ENCODE data around the gene POLR3H.

POLR3H gene

GRCh38 chr22:41540006-41540315 is 4.3 kb downstream of the POLR3H start:
- Histone ChIP-seq H3K4me1 (ENCODE audit: insufficient read depth, low read length) (peaks cover 13% of the 10 kb centered on the region), H3K4me3 (ENCODE audit: low read length) (no peak overlapping the region), H3K9me3 (ENCODE audit: low read length) (no peaks in the 10 kb centered on the region), H3K36me3 (ENCODE audit: insufficient read depth, low read length) (peaks cover 12% of the 10 kb centered on the region), H3K27me3 (ENCODE audit: insufficient read depth, low read length) (no peaks in the 10 kb centered on the region), H2AFZ (ENCODE audit: low read depth, low read length) (no peak overlapping the region)

- Histone ChIP-seq H3K36me3 (ENCODE audit: insufficient read depth, low read length) (peaks cover 12% of the 10 kb centered on the region), H2AFZ (ENCODE audit: low read depth, low read length) (no peak overlapping the region), H3K27me3 (ENCODE audit: insufficient read depth, low read length) (no peaks in the 10 kb centered on the region), H3K4me3 (ENCODE audit: low read length) (no peak overlapping the region), H3K4me1 (ENCODE audit: insufficient read depth, low read length) (peaks cover 9% of the 10 kb centered on the region), H3K9me3 (ENCODE audit: low read length) (no peaks in the 10 kb centered on the region)
Observed at GRCh38 chr22:41539146-41540005, 4.9 kb downstream of the POLR3H start.

GRCh38 chr22:41538583-41538982 is 5.7 kb downstream of the POLR3H start:
- Histone ChIP-seq H3K9me3 (ENCODE audit: low read length) (no peaks in the 10 kb centered on the region), H3K27me3 (ENCODE audit: insufficient read depth, low read length) (no peaks in the 10 kb centered on the region), H2AFZ (ENCODE audit: low read depth, low read length) (no peak overlapping the region), H3K36me3 (ENCODE audit: insufficient read depth, low read length) (peaks cover 18% of the 10 kb centered on the region), H3K4me1 (ENCODE audit: insufficient read depth, low read length) (peaks cover 8% of the 10 kb centered on the region), H3K4me3 (ENCODE audit: low read length) (no peak overlapping the region)

- Histone ChIP-seq H2AFZ (ENCODE audit: low read depth, low read length) (no peak overlapping the region), H3K9me3 (ENCODE audit: low read length) (no peaks in the 10 kb centered on the region), H3K4me1 (ENCODE audit: insufficient read depth, low read length) (no peaks in the 10 kb centered on the region), H3K4me3 (ENCODE audit: low read length) (no peak overlapping the region), H3K36me3 (ENCODE audit: insufficient read depth, low read length) (peaks cover 22% of the 10 kb centered on the region), H3K27me3 (ENCODE audit: insufficient read depth, low read length) (no peaks in the 10 kb centered on the region)
Observed at GRCh38 chr22:41537203-41537602, 7.1 kb downstream of the POLR3H start.

GRCh38 chr22:41535244-41535643 is 9.0 kb downstream of the POLR3H start:
- no peak overlapping the region for H3K4me3 ChIP-seq (ENCODE audit: low read length)
- no peaks in the 10 kb centered on the region for H3K9me3 ChIP-seq (ENCODE audit: low read length)
- no peaks in the 10 kb centered on the region for H3K4me1 ChIP-seq (ENCODE audit: insufficient read depth, low read length)
- no peak overlapping the region for H2AFZ ChIP-seq (ENCODE audit: low read depth, low read length)
- H3K27me3 ChIP-seq (ENCODE audit: insufficient read depth, low read length): no peaks in the 10 kb centered on the region
- H3K36me3 ChIP-seq (ENCODE audit: insufficient read depth, low read length): peaks cover 41% of the 10 kb centered on the region

DNA sequence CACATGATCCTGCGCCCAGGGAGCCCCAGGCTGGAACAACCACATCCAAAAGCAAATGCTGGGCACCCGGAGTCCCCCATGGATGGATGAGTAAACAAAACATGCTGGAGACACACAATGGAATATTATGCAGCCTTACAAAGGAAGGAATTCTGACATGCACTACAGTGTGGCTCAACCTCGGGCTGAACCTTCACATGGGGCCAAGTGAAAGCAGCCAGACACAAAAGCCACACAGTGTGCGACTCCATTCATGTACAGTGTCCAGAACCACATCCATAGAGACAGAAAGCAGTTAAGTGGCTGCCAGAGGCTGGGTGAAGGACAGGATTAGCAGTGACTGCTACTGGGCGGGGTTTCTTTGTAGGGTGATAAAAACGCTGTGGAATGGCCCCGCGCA is 10.1 kb downstream of the POLR3H start:
- no peaks in the 10 kb centered on the region for H3K4me1 ChIP-seq (ENCODE audit: insufficient read depth, low read length)
- H3K4me3 ChIP-seq (ENCODE audit: low read length): no peak overlapping the region
- H3K27me3 ChIP-seq (ENCODE audit: insufficient read depth, low read length): no peaks in the 10 kb centered on the region
- H3K9me3 ChIP-seq (ENCODE audit: low read length): no peaks in the 10 kb centered on the region
- H2AFZ ChIP-seq (ENCODE audit: low read depth, low read length): no peak overlapping the region
- peaks cover 44% of the 10 kb centered on the region for H3K36me3 ChIP-seq (ENCODE audit: insufficient read depth, low read length)

DNA sequence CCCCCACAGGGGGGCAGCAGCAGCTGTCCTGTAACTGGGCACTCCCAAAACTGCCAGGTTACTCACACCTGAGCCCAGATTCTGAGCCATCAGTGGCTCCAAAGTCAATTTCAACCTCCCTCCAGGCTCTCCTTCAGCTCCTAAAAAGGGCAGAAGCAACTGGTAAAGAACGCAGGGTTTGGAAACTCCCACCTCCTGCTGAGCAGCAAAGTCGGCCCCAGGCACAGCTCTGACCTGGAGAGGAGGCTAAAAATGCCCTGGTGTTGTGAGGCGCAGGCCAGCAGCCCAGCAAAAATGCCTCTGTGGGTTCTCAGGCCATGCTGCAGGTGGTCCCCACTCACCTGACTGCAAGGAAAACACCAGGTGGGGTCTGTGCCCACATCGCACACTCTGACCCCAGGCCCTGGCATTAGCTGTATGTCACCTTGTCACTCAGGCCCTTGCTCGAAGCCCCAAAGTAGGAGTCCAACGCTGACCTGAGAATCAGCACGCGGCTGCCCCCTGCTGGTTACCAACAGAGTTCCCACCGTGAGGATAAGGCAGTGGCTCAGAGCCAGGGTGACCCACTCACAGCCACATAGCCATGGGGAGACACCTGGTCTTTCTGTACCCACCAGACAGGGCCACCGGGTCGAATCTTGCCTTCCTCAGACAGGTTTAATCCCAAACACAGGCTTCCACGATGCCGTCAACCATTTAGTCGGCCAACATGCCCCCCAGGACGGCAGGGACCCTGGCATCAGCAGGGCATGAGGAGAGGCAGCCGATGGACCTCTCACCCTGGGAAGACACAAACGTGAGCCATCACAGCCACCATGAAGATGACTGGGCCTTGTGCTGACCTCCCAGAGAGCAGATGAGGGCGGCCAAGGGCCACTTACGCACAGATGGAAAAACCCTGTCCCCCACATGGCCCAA is 11.1 kb downstream of the POLR3H start:
- H3K4me1 ChIP-seq (ENCODE audit: insufficient read depth, low read length): no peaks in the 10 kb centered on the region
- peaks cover 51% of the 10 kb centered on the region for H3K36me3 ChIP-seq (ENCODE audit: insufficient read depth, low read length)
- H3K27me3 ChIP-seq (ENCODE audit: insufficient read depth, low read length): no peaks in the 10 kb centered on the region
- no peaks in the 10 kb centered on the region for H3K9me3 ChIP-seq (ENCODE audit: low read length)
- no peak overlapping the region for H2AFZ ChIP-seq (ENCODE audit: low read depth, low read length)
- no peak overlapping the region for H3K4me3 ChIP-seq (ENCODE audit: low read length)

- Histone ChIP-seq H2AFZ (ENCODE audit: low read depth, low read length) (no peak overlapping the region), H3K9me3 (ENCODE audit: low read length) (no peaks in the 10 kb centered on the region), H3K4me1 (ENCODE audit: insufficient read depth, low read length) (no peaks in the 10 kb centered on the region), H3K36me3 (ENCODE audit: insufficient read depth, low read length) (peaks cover 60% of the 10 kb centered on the region), H3K4me3 (ENCODE audit: low read length) (no peak overlapping the region), H3K27me3 (ENCODE audit: insufficient read depth, low read length) (no peaks in the 10 kb centered on the region)
Observed at GRCh38 chr22:41531715-41532477, 12.4 kb downstream of the POLR3H start.

DNA sequence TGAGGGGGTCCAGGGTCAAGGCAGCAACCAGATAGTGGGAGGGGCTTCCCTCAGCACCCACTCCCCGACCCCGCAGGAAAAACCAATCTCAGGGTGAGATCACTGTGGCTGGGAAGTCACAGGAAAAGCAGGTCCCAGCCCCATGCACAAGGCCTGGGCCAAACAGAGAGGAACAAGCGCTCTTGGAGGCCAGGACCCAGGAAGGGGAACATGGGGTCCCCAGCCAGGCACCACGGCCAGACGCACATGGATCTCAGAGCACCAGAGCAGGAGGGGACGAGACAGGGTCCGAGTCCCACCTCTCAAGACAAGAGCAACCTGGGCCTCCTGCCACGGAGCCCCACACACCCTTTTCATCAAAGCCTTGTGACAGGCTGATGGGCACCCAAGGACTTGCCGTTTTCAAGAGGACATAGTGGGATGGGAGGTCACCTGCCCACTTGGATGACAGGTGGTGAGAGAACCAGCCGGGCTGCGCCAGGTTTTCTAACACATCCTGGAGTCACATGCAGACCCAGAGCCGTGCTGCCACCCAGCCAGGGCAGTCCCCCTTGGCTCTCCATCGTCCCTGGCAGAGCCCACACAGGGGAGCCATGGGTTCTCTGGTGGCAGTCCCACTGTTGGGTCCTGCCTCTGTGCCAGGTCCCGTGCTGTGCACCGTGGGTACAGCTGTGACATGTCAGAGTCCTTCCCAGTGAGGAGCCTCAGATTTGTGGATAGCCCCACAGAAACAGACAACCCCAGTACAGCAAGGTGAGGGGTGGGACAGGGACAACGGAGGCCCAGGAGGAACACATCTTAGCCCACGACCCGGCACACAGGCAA is 13.2 kb downstream of the POLR3H start:
- Histone ChIP-seq H3K9me3 (ENCODE audit: low read length) (no peaks in the 10 kb centered on the region), H3K4me3 (ENCODE audit: low read length) (no peak overlapping the region), H3K4me1 (ENCODE audit: insufficient read depth, low read length) (no peaks in the 10 kb centered on the region), H3K36me3 (ENCODE audit: insufficient read depth, low read length) (peaks cover 67% of the 10 kb centered on the region), H2AFZ (ENCODE audit: low read depth, low read length) (no peak overlapping the region), H3K27me3 (ENCODE audit: insufficient read depth, low read length) (no peaks in the 10 kb centered on the region)

GRCh38 chr22:41528938-41529561 is 15.2 kb downstream of the POLR3H start:
- H3K36me3 ChIP-seq (ENCODE audit: insufficient read depth, low read length): peaks cover 85% of the 10 kb centered on the region
- no peaks in the 10 kb centered on the region for H3K9me3 ChIP-seq (ENCODE audit: low read length)
- H3K4me1 ChIP-seq (ENCODE audit: insufficient read depth, low read length): no peaks in the 10 kb centered on the region

GRCh38 chr22:41528132-41528766 is 16.0 kb downstream of the POLR3H start:
- Histone ChIP-seq H3K36me3 (ENCODE audit: insufficient read depth, low read length) (peaks cover 89% of the 10 kb centered on the region), H3K4me3 (ENCODE audit: low read length) (no peak overlapping the region), H3K27me3 (ENCODE audit: insufficient read depth, low read length) (no peaks in the 10 kb centered on the region), H3K9me3 (ENCODE audit: low read length) (no peaks in the 10 kb centered on the region), H2AFZ (ENCODE audit: low read depth, low read length) (no peak overlapping the region), H3K4me1 (ENCODE audit: insufficient read depth, low read length) (no peaks in the 10 kb centered on the region)

More at GRCh38 chr22:41528938-41529561, 15.2 kb downstream of the POLR3H start:
- Histone ChIP-seq H3K4me3 (ENCODE audit: low read length) (no peak overlapping the region), H3K27me3 (ENCODE audit: insufficient read depth, low read length) (no peaks in the 10 kb centered on the region), H2AFZ (ENCODE audit: low read depth, low read length) (no peak overlapping the region)

Measured in neuron (in vitro differentiated cells).